Thoracic aorta (tissue), 2 donors: ENCODE results near the gene FAM185A. TPM values are rescaled to one million over a fixed set of nuclear protein-coding genes. Genes with fewer than 3 reads are reported as not detected.

Source experiments
- ATAC-seq: fragments of 150-250 bp; one replicate; pipeline ENCODE4 v1.8.0; 2017; ENCODE audit warnings: low read depth; ENCODE audit not compliant: insufficient number of reproducible peaks, low FRiP score
- DNase-seq: peaks from one replicate; pipeline ENCODE4 v3.0.0-alpha.2; 2020; ENCODE audit warnings: low spot score
- H3K27ac ChIP-seq, 2 donors: fragments of 200-600 bp; sonication (generic); 1 replicate in 1 of 2; 2 replicates in 1 of 2; pipeline ENCODE4 v1.5.1; 2016; ENCODE audit warnings: mild to moderate bottlenecking in 2 of 2, moderate library complexity in 2 of 2
- H3K27me3 ChIP-seq: fragments of 200-600 bp; sonication (generic); replicated peaks from 2 replicates; pipeline ENCODE4 v1.6.0; 2016; ENCODE audit warnings: mild to moderate bottlenecking; ENCODE audit not compliant: insufficient read depth
- H3K36me3 ChIP-seq: fragments of 200-600 bp; sonication (generic); one replicate; pipeline ENCODE4 v1.5.1; 2016
- H3K4me1 ChIP-seq, 2 donors: fragments of 200-600 bp; sonication (generic); 1 replicate in 1 of 2; 2 replicates in 1 of 2; pipeline versions ENCODE4 v1.5.1 to v1.6.0; 2016; ENCODE audit warnings: low read depth in 2 of 2, mild to moderate bottlenecking in 1 of 2; ENCODE audit not compliant: control insufficient read depth in 1 of 2
- H3K4me3 ChIP-seq: fragments of 200-600 bp; sonication (generic); 2 replicates; pipeline ENCODE4 v1.5.1; 2016; ENCODE audit warnings: mild to moderate bottlenecking
- H3K9me3 ChIP-seq: fragments of 200-600 bp; sonication (generic); 2 replicates; pipeline ENCODE4 v1.5.1; 2016
- total RNA-seq, 2 donors: library from RNA; depleted of rRNA; stranded (reverse); fragments of >200 nt; gene quantifications; one replicate each; pipeline versions ENCODE4 v1.1.0 to v1.2.3, GENCODE V29; 2016
- TF ChIP-seq, protein P1 (sequence below): fragments of 200-600 bp; sonication (generic); IDR thresholded peaks from one replicate; pipeline ENCODE4 v1.5.1; 2019; ENCODE audit warnings: antibody characterized with exemption

The FAM185A gene
- total RNA-seq, 2 donors from 2014 or later: 19.0 to 22.4 TPM

GRCh38 chr7:102819151-102819550, 70.4 kb downstream of the FAM185A start:
- no peak overlapping the region for H3K27ac ChIP-seq
- no peaks in the 10 kb centered on the region for H3K27me3 ChIP-seq
- peaks cover 0 to 4% of the 10 kb centered on the region in 2 donors for H3K4me1 ChIP-seq
- DNase-seq (no peak), ATAC-seq (no peak)
- H3K9me3 ChIP-seq: no peaks in the 10 kb centered on the region
- TF ChIP-seq, protein P1, sequence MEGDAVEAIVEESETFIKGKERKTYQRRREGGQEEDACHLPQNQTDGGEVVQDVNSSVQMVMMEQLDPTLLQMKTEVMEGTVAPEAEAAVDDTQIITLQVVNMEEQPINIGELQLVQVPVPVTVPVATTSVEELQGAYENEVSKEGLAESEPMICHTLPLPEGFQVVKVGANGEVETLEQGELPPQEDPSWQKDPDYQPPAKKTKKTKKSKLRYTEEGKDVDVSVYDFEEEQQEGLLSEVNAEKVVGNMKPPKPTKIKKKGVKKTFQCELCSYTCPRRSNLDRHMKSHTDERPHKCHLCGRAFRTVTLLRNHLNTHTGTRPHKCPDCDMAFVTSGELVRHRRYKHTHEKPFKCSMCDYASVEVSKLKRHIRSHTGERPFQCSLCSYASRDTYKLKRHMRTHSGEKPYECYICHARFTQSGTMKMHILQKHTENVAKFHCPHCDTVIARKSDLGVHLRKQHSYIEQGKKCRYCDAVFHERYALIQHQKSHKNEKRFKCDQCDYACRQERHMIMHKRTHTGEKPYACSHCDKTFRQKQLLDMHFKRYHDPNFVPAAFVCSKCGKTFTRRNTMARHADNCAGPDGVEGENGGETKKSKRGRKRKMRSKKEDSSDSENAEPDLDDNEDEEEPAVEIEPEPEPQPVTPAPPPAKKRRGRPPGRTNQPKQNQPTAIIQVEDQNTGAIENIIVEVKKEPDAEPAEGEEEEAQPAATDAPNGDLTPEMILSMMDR: no peak
- H3K4me3 ChIP-seq: no peak overlapping the region
- H3K36me3 ChIP-seq: no peaks in the 10 kb centered on the region

DNA sequence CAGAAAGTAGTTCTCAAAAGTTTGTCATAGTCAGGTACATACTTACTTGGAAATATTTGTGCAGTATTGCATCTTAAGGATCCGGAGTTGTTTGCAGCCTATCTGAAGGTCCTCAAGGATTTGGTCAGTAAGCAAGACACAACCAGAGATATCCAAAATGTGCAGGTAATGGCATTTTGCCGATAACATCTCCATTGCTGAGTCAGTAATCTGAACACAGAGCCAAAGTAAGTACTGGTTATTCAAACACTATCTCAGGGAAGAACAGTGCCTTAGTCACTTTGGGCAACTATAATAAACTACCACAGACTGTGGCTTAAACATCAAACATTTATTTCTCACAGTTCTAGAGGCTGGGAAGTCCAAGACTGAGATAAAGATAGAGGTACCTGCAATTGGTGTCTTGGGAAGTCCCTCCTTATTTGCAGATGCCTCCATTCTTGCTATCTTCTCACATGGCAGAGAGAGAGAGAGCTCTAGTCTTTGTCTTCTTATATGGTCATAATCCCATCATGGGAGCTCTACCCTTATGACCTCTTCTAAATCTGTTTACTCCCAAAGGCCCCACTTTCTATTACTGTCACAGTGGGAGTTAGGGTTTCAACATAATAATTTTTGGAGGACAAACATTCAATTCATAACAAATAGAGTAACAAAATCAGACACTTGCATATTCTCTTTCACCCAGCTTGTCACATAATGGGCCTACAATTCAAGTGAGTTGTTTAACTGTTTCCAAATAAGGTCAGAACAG, 73.4 kb downstream of the FAM185A start:
- Histone ChIP-seq H3K4me3 (no peak overlapping the region), H3K4me1 (peaks cover 0 to 4% of the 10 kb centered on the region in 2 donors), H3K36me3 (no peaks in the 10 kb centered on the region), H3K27ac (no peak overlapping the region), H3K9me3 (no peaks in the 10 kb centered on the region), H3K27me3 (no peaks in the 10 kb centered on the region)
- TF ChIP-seq, protein P1: no peak
- no peak for ATAC-seq
- no peak for DNase-seq

GRCh38 chr7:102823390-102824119, 74.8 kb downstream of the FAM185A start:
- H3K27me3 ChIP-seq: no peaks in the 10 kb centered on the region
- no peaks in the 10 kb centered on the region for H3K9me3 ChIP-seq
- no peaks in the 10 kb centered on the region for H3K36me3 ChIP-seq
- H3K4me3 ChIP-seq: no peak overlapping the region
- H3K27ac ChIP-seq: peak overlapping the region; percentile 37 to 39
- TF ChIP-seq, protein P1: no peak
- peaks cover 0 to 4% of the 10 kb centered on the region in 2 donors for H3K4me1 ChIP-seq
- ATAC-seq (no peak), DNase-seq (no peak)

- Histone ChIP-seq H3K36me3 (no peaks in the 10 kb centered on the region), H3K4me3 (no peak overlapping the region), H3K9me3 (no peaks in the 10 kb centered on the region), H3K4me1 (peaks cover 0 to 2% of the 10 kb centered on the region in 2 donors), H3K27me3 (no peaks in the 10 kb centered on the region), H3K27ac (no peak overlapping the region)
- ATAC-seq: no peak
- TF ChIP-seq, protein P1: no peak
- no peak for DNase-seq
Measured at GRCh38 chr7:102828286-102828685, 79.5 kb downstream of the FAM185A start.

GRCh38 chr7:102829075-102829474, 80.3 kb downstream of the FAM185A start:
- no peak for ATAC-seq
- no peaks in the 10 kb centered on the region for H3K9me3 ChIP-seq
- no peak overlapping the region for H3K27ac ChIP-seq
- H3K4me1 ChIP-seq: no peaks in the 10 kb centered on the region
- H3K27me3 ChIP-seq: no peaks in the 10 kb centered on the region
- TF ChIP-seq, protein P1: no peak
- no peaks in the 10 kb centered on the region for H3K36me3 ChIP-seq
- no peak for DNase-seq
- no peak overlapping the region for H3K4me3 ChIP-seq
